Activated naive CD4-positive, alpha-beta T cell (primary cell): ENCODE measurements around the gene RAD51B.

Experiments used
- DNase-seq, 4 experiments: peaks; one replicate each; lab custom pipeline; 2025; lab: John Stamatoyannopoulos, UW

Gene RAD51B

GRCh38 chr14:68439676-68440075, 620.1 kb downstream of the RAD51B start:
- no peak for DNase-seq

- DNase-seq = no peak
Observed at GRCh38 chr14:68440820-68441219, 621.2 kb downstream of the RAD51B start.

- DNase-seq = no peak
Observed at GRCh38 chr14:68441542-68441941, 622.0 kb downstream of the RAD51B start.

- no peak for DNase-seq
Observed at GRCh38 chr14:68442828-68443629, 623.5 kb downstream of the RAD51B start.

- DNase-seq = no peak
Observed at GRCh38 chr14:68444449-68445168, 625.0 kb downstream of the RAD51B start.

- DNase-seq = no peak
Observed at GRCh38 chr14:68446243-68447040, 626.9 kb downstream of the RAD51B start.

GRCh38 chr14:68447581-68448251, 628.1 kb downstream of the RAD51B start:
- DNase-seq = no peak

GRCh38 chr14:68448252-68448902, 628.8 kb downstream of the RAD51B start:
- DNase-seq = no peak

- no peak for DNase-seq
Observed at GRCh38 chr14:68449561-68450181, 630.1 kb downstream of the RAD51B start.

- no peak for DNase-seq
Observed at GRCh38 chr14:68450391-68451120, 631.0 kb downstream of the RAD51B start.

- DNase-seq = no peak
Observed at GRCh38 chr14:68451696-68452373, 632.3 kb downstream of the RAD51B start.

- DNase-seq = no peak
Observed at GRCh38 chr14:68458253-68458652, 638.7 kb downstream of the RAD51B start.

- no peak for DNase-seq
Observed at GRCh38 chr14:68458840-68459469, 639.4 kb downstream of the RAD51B start.

- no peak for DNase-seq
Observed at GRCh38 chr14:68459480-68460136, 640.0 kb downstream of the RAD51B start.

- no peak for DNase-seq
Observed at GRCh38 chr14:68460541-68460940, 641.0 kb downstream of the RAD51B start.

- DNase-seq = no peak
Observed at GRCh38 chr14:68461086-68461485, 641.5 kb downstream of the RAD51B start.

GRCh38 chr14:68462683-68463082, 643.1 kb downstream of the RAD51B start:
- no peak for DNase-seq

GRCh38 chr14:68463299-68463698, 643.7 kb downstream of the RAD51B start:
- DNase-seq = no peak
